GM19395 (cell line): ENCODE data around the gene MAP4K3.

Experiments used
- ATAC-seq: cut with Tn5 transposase; IDR thresholded peaks from one replicate; pipeline ENCODE4 v1.9.1; 2021; ENCODE audit warnings: mild to moderate bottlenecking, moderate library complexity; ENCODE audit not compliant: unreplicated experiment

Gene MAP4K3

DNA sequence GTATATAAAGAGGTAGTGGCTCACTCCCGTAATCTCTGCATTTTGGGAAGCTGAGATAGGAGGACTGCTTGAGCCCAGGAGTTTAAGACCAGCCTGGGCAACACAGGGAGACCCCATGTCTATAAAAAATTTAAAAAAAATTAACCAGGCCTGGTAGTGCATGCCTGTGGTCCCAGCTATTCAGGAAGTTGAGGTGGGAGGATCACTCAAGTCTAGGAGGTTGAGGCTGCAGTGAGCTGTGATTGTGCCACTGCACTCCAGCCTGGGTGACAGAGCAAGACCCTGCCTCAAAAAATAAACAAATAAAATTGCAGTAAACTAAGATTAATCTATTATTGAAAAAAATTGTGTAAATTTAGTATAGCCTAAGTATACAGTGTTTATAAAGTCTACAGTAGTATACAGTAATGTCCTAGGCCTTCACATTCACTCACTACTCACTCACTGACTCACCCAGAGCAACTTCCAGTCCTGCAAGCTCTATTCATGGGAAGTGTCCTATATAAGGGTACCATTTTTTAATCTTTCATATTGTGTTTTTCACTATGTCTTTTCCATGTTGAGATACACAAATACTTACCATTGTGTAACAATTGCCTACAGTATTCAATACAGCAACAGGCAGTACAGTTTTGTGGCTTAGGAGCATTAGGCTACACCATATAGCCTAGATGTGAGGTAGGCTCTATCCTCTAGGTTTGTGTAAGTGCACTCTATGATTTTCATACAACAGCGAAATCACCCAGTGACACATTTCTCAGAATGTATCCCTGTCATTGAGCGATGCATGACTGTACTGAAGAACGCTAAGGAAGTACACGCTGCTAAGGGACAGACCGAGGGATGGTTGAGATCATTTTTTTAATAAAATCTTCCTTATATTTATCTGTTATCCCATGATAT is 10.4 kb upstream of the MAP4K3 start:
- no peak for ATAC-seq

- no peak for ATAC-seq
Observed at GRCh38 chr2:39445934-39446333, 8.8 kb upstream of the MAP4K3 start.

DNA sequence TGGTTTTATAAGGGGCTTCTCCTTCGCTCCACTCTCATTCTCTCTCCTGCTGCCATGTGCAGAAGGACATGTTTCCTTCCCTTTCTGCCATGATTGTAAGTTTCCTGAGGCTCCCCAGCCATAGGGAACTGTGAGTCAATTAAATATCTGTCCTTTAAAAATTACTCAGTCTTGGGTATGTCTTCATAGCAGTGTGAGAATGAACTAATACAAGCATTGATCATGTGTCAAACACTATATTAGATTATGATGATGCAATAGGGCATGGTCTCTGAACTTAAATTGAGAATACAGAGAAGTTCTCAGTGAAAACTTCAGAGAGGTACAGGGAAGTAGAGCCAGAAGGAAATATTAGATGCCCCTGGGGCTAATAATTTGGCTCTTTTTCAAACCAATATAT is 5.9 kb upstream of the MAP4K3 start:
- ATAC-seq = no peak

DNA sequence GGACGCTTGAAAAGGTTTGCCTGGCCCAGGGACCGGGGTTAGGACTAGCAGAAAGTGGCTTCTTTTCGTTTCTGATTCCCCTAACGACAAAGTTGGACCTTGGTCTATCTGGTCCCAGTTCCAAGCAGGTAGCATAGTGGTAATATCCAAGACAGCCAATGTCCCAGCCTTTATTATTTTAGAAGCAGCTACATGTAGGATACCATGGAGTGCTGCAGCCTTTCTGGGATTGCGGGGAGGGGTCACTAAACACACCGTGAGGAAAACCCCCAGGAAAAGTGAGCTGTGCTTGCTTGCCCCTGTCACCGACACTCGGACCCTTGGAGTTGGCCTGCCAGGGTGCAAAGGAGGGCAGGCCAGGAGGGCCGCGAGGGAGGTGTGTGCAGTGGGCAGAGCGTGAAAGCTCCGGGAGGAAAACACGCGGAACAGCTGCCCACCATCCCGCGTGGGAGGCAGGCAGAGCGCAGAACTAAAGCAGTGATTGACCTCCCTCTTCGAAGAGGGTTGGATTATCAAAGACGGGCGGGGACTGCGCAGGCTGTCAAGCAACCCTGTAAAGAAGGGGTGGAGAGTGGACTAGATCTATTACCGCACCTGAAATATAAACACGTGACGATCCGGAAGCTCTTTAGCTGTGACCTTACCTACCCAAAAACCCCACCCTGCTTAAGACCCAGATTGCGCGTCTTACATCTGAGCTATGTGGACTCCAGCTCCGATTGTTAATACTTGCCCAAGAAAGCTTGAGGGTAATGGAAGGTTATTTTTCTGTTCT is 624 bp upstream of the MAP4K3 start:
- peak; percentile 43 for ATAC-seq

DNA sequence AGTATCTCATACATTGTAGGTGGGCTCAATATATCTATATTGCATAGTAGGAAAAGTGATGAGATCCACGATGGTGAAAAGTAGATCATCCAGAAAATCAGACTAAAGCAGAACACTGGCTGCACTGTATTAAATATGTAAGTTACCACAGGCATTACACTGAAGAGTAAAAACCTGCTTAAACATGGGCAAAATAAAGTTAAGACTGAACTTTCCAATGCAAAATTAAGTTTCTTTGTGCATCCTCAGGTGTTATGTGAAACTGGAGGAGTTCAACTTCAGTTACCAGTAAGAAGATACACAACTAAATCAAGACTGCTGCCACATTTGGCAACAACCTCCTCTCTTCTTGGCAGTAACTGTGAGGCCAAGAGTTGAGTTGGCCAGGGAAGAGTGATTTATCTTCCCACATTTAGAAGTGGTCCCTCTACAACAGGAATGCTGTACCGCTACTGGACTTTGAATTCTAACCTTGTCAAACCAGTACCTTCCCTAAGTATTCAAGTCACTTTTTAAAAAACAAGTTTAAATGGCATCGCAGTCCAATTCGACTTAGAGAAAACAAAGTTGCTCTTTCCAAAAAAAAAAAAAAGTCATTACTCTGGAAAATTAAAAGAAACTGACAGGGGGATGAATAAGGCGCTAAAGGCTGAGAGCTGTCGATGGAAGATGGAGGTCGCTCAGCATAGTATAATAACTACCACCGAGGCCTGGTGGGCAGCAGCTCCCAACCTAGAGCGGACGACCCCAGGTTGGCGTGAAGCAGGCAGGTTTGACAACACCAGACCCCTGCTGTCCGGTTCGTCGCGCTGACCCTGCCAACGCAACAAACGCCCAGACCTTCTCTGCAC is 1.1 kb downstream of the MAP4K3 start:
- ATAC-seq = no peak

DNA sequence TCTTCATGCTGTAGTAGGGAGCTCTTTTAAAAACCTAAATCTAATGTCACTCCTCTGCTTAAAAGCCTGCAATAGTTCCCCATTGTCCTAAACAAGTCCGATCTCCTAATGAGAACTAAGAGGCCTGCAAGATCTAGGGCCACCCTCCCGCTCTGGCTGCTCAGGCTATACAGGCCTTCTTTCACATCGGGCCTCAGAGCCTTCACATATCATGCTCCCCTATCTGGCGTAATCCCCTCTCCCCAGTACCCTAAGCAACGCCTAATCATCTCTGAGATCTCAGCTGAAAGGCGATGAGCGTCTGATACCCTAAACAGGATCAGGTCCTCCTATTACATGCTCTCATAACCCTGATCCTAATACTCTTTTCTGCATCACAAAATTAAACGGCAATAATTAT is 1.9 kb downstream of the MAP4K3 start:
- ATAC-seq = no peak

GRCh38 chr2:39434233-39434897 is 2.7 kb downstream of the MAP4K3 start:
- ATAC-seq = no peak

DNA sequence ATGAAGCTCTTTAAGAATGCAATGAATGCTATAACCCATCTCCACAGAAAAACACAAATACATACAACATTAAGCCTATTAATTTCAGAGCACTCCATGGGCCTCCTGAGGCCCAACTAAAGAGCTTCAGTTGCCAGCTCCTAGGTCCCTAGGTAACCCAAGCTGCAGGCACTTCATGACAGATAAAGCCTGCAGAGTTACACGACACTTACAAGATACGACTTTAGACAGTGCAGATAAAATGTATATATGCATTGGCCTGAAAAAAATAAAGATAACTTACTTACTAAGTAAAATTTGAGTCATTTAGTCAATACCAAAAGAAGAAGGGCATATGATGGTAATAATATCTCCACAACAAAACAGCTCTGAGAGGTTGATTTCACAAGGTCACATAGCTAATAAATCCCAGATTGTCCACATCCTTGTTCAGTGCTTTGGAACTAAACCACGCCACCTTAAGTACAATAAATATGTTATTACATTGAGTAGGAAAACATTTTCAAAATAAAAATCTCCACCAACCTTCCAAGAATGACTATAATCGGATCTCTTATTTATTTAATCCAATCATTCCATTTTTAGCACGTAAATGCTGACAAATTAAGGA is 3.4 kb downstream of the MAP4K3 start:
- no peak for ATAC-seq

DNA sequence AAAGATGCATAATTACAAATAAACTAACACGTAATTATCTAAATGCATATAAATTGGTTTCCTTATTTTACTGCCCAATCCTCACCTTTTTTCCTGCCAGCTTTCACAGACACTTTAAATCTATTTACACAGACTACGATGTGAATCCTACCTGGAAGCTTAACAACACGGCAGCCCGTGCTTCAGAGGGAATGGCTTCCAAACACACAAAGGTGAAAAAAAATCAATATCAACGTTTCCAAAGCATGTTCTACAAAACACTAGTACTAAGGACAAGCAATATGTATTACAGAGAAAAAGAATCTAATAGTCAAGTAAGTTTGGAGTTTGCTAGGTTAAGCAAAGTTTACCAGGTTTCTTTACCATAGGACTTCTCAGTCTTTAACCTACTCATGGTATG is 4.4 kb downstream of the MAP4K3 start:
- no peak for ATAC-seq

- ATAC-seq = no peak
Observed at GRCh38 chr2:39431592-39432316, 5.3 kb downstream of the MAP4K3 start.

GRCh38 chr2:39429746-39430145 is 7.3 kb downstream of the MAP4K3 start:
- no peak for ATAC-seq

GRCh38 chr2:39424951-39425350 is 12.1 kb downstream of the MAP4K3 start:
- no peak for ATAC-seq

DNA sequence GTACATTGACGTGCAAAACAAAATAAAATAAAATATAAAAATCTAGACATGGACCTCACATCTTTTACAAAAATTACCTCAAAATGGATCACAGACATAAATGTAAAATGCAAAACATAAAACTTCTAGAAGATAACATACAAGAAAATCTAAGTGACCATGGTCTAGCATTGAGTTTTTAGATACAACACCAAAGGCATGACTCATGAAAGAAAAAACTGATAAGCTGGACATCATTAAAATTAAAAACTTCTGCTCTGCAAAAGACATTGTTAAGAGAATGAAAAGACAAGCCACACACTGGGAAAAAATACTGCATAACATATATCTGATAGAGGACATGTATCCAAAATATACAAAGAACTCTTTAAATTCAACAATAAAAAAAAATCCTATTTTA is 14.4 kb downstream of the MAP4K3 start:
- no peak for ATAC-seq

DNA sequence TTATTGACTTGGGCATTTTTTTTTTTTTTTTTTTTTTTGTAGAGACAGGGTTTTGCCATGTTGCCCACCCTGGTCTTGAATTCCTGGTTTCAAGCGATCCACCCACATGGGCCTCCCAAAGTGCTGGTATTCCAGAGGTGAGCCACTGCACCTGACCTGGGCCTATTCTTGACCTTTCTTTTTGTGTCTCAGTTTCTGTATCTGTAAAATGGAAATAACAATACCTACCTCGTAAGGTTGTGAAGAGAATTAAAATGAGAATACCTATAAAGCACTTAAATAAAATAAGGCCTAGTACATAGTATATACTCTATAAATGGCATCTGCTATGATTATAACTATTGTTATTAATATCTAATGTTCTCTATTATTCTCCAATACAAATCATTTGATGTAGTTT is 15.7 kb downstream of the MAP4K3 start:
- no peak for ATAC-seq

GRCh38 chr2:39419282-39420223 is 17.5 kb downstream of the MAP4K3 start:
- ATAC-seq = no peak

DNA sequence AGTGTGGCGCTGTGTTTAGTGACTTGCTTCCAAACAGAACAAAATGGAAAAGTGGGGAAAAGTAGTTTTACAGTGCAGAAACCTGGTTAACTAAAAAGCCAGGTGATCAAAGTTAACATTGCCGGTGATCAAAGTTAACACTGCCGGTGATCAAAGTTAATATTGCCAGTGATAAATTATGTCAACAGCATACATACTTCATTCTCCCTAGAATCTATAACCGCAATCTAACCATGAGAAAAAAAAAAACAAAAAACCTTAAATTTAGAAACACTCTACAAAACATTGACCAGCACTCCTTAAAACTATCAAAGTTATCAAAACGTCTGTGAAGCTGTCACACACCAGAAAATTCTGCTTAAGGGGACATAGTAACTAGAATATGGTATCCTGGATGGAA is 18.6 kb downstream of the MAP4K3 start:
- ATAC-seq = no peak

GRCh38 chr2:39416140-39416539 is 20.9 kb downstream of the MAP4K3 start:
- no peak for ATAC-seq

DNA sequence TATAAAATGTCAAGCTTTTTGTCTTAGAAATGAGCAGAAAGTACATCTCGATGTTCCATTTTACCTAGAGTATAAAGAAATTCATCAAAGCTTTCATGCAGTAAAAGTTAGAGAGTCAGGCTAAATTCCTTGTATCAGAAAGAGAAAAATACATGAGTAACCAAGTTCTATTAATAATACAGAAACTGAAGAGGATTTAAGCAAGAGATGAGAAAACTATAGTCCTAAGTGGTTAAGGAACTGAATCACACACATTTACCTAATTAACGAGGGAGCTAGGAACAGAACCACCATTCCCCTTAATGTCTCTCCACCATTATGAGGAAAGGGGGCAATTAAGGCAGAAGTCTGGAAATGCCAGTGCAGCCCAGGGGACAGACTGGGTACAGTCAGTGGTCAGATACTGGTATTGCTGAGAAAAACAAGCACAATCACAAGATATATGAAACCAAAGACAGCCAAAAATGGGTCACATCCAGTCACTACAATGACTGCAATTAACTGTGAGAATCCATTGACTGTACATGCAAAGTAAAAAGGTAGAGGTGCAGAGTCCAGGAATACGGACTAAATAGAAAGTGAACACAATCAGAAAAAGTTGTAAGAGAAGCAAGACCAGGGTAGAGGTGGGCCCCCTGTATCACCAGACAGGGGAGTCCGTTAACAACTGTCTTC is 23.9 kb downstream of the MAP4K3 start:
- ATAC-seq = no peak
